Tibial nerve (tissue), 4 donors: Measurements from ENCODE around the gene IRAK4. TPM values are rescaled to one million over a fixed set of nuclear protein-coding genes. Genes with fewer than 3 reads are reported as not detected.
A peak's percentile ranks its signal among the peaks of the same experiment; 100 is the strongest.

Experiments
- DNase-seq, 2 donors: peaks; one replicate each; pipeline ENCODE4 v3.0.0-alpha.2; 2019; ENCODE audit warnings: low spot score in 2 of 2
- H3K27ac ChIP-seq, 4 donors: fragments of 200-600 bp; sonication (generic) in 3 of 4; one replicate each; pipeline ENCODE4 v1.5.1; 2017 to 2019; ENCODE audit warnings: mild to moderate bottlenecking in 1 of 4
- H3K27me3 ChIP-seq, 2 donors: fragments of 200-600 bp; sonication (generic) in 1 of 2; one replicate each; pipeline versions ENCODE4 v1.5.1 to v1.6.0; 2017 to 2019
- H3K36me3 ChIP-seq, 3 donors: fragments of 200-600 bp; sonication (generic); one replicate each; pipeline ENCODE4 v1.5.1; 2018 to 2019
- H3K4me1 ChIP-seq, 4 donors: fragments of 200-600 bp; sonication (generic) in 3 of 4; one replicate each; pipeline ENCODE4 v1.5.1; 2017 to 2019
- H3K4me3 ChIP-seq, 4 donors: fragments of 200-600 bp; sonication (generic) in 3 of 4; one replicate each; pipeline ENCODE4 v1.5.1; 2017 to 2019; ENCODE audit warnings: mild to moderate bottlenecking in 1 of 4, moderate library complexity in 1 of 4
- H3K9me3 ChIP-seq, 4 donors: fragments of 200-600 bp; sonication (generic) in 3 of 4; one replicate each; pipeline ENCODE4 v1.5.1; 2017 to 2019
- CTCF ChIP-seq, 5 experiments: fragments of 200-600 bp in 3 of 5; fragments of 450-650 bp in 2 of 5; sonication (generic) in 3 of 5; IDR thresholded peaks; one replicate each; pipeline ENCODE4 v1.5.1; 2016 to 2019; ENCODE audit warnings: antibody characterized with exemption in 5 of 5, mild to moderate bottlenecking in 3 of 5, moderate library complexity in 2 of 5
- EP300 ChIP-seq, 2 donors: sonication (generic); formaldehyde crosslinking; IDR thresholded peaks; one replicate each; pipeline ENCODE4 v1.6.1; 2017; ENCODE audit warnings: antibody characterized with exemption in 2 of 2, mild to moderate bottlenecking in 1 of 2
- POLR2A ChIP-seq, 2 donors: fragments of 450-650 bp; IDR thresholded peaks; one replicate each; pipeline ENCODE4 v1.6.1; 2017; ENCODE audit warnings: antibody characterized with exemption in 2 of 2, mild to moderate bottlenecking in 2 of 2, moderate library complexity in 2 of 2
- WGBS, 2 donors: methylation state at CpG; one replicate each; pipeline ENCODE4 v1.1.5; 2018; 5-methylcytosine and 5-hydroxymethylcytosine counted together
- total RNA-seq, 4 donors: library from RNA; depleted of rRNA; stranded (reverse); fragments of >200 nt; gene quantifications; one replicate each; pipeline ENCODE4 v1.1.0, GENCODE V29; 2016

The IRAK4 gene
- total RNA-seq, 4 donors from 2014 or later, result 16.3 to 24.6 (median 22.4) TPM

GRCh38 chr12:43789941-43790340 is 31.2 kb downstream of the IRAK4 start:
- DNase-seq, result no peak
- no peak overlapping the region for H3K4me3 ChIP-seq
- peaks cover 0 to 55% (median 4%) of the 10 kb centered on the region in 3 donors for H3K36me3 ChIP-seq
- H3K4me1 ChIP-seq, result no peaks in the 10 kb centered on the region
- H3K27ac ChIP-seq, result no peak overlapping the region
- H3K27me3 ChIP-seq, result no peaks in the 10 kb centered on the region
- H3K9me3 ChIP-seq, result no peaks in the 10 kb centered on the region
- TF ChIP-seq EP300 (IDR thresholded peaks at IDR 0.05) (no peak), POLR2A (IDR thresholded peaks at IDR 0.05) (no peak), CTCF (IDR thresholded peaks at IDR 0.05) (no peak)

GRCh38 chr12:43795716-43796280 is 37.0 kb downstream of the IRAK4 start:
- Histone ChIP-seq H3K9me3 (no peaks in the 10 kb centered on the region), H3K4me3 (no peak overlapping the region), H3K36me3 (peaks cover 2 to 77% (median 16%) of the 10 kb centered on the region in 3 donors), H3K27me3 (no peaks in the 10 kb centered on the region), H3K4me1 (no peaks in the 10 kb centered on the region), H3K27ac (no peak overlapping the region)
- WGBS, 2 donors, result 84 to 85% methylated on average over 2 of the region's 2 CpGs
- TF ChIP-seq CTCF (IDR thresholded peaks at IDR 0.05) (no peak), POLR2A (IDR thresholded peaks at IDR 0.05) (no peak), EP300 (IDR thresholded peaks at IDR 0.05) (no peak)
- no peak for DNase-seq

- H3K27me3 ChIP-seq, result no peaks in the 10 kb centered on the region
- H3K9me3 ChIP-seq, result no peaks in the 10 kb centered on the region
- peaks cover 0 to 3% (median 0%) of the 10 kb centered on the region in 4 donors for H3K4me1 ChIP-seq
- no peak overlapping the region for H3K27ac ChIP-seq
- no peak overlapping the region for H3K4me3 ChIP-seq
- no peak for TF ChIP-seq EP300 (IDR thresholded peaks at IDR 0.05)
- TF ChIP-seq POLR2A (IDR thresholded peaks at IDR 0.05), result no peak
- TF ChIP-seq CTCF (IDR thresholded peaks at IDR 0.05), result no peak
- no peak for DNase-seq
- peaks cover 3 to 81% (median 22%) of the 10 kb centered on the region in 3 donors for H3K36me3 ChIP-seq
- 76 to 84% methylated on average over 4 of the region's 4 CpGs for WGBS, 2 donors
Observed at GRCh38 chr12:43797561-43798217, 38.9 kb downstream of the IRAK4 start.

GRCh38 chr12:43805149-43805859 is 46.6 kb downstream of the IRAK4 start:
- no peaks in the 10 kb centered on the region for H3K27me3 ChIP-seq
- H3K4me3 ChIP-seq, result peak overlapping the region; percentile 90 to 98 (median 92)
- WGBS, 2 donors, result 5 to 8% methylated on average over 20 of the region's 20 CpGs
- H3K4me1 ChIP-seq, result peaks cover 3 to 39% (median 11%) of the 10 kb centered on the region in 4 donors
- peaks cover 3 to 16% (median 10%) of the 10 kb centered on the region in 3 donors for H3K36me3 ChIP-seq
- no peak for TF ChIP-seq POLR2A (IDR thresholded peaks at IDR 0.05)
- TF ChIP-seq EP300 (IDR thresholded peaks at IDR 0.05), result no peak
- TF ChIP-seq CTCF (IDR thresholded peaks at IDR 0.05), result no peak
- DNase-seq, result no peak
- peak overlapping the region; percentile 95 to 100 (median 98) for H3K27ac ChIP-seq
- no peaks in the 10 kb centered on the region for H3K9me3 ChIP-seq
